KG1 (cell line): ENCODE data around the gene ZNF530.

ENCODE experiments used
- DNase-seq: peaks from one replicate; lab custom pipeline; 2025; lab: John Stamatoyannopoulos, UW

Gene ZNF530

DNA sequence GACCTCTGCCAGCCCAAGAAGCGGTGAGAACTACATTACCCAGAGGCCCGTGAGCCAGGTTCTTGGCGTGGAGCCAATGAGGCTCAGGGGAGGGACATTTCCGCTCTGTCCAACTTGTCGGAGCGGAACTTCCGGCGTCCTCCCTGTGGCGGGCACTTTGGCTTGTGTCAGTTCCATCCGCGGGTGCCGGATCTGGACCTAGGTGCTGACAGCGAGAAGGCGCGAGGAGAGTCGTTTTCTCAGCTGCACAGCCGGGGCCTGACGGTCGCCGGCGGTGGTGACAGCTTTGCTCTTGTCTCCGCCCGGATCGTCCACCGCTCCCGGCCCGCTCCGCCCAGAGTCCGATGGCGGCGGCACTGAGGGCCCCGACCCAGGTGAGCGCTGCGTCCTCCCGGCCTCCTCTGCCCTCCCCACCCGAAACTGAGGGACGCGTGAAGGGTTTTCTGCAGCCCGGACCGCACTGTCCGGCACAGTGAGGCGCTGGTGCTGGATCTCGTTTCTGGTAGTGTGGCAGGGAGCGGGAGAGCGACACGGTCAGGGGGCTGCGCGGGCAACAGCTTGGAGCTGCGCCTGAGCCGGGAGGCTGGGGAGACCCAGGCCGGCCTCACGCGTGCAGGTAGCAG is at the start of gene ZNF530:
Gene ZNF530 (plus strand): TSS at position 125 of the 623 bp plus-strand sequence. CDS start 4,461 bp downstream, outside the sequence.
- peak; percentile 94 for DNase-seq

DNA sequence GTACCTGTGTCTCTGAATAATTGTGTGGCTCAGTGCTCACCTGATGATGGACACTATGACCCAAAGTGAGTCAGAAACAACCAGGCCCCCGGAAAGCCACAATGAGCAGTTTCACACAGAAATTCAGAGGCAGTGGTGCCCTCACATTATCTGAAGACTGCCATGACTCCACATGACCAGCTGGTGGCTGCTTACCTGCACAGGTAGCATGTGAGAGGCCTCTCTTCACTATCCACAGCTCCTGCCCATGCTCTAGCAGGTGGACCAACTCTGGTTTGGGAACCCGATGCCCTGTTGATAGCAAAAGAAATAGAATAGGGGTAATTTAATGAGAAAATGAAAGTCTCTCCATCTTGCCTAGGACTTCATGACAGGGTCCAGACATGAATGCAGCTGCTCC is 47.3 kb upstream of the ZNF530 start:
- no peak for DNase-seq

DNA sequence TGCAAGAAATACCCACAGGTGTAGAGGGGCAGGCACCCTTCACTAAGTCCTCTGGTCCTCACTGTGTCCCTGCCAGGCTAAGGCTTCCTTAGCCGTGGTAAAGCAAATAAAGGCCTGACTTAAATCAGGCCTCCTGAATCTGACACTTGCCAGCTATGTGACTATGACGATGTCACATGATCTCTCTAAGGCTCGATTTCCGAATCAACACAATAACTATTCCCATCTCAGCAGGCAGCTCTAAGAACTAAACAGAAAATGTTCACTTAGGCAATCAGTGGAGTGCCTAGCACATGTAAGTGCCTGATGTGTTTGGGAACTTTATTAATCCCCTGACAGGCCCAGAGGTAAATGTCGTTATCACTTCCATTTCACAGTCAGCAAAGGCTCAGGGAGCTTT is 42.0 kb upstream of the ZNF530 start:
- DNase-seq, result no peak

DNA sequence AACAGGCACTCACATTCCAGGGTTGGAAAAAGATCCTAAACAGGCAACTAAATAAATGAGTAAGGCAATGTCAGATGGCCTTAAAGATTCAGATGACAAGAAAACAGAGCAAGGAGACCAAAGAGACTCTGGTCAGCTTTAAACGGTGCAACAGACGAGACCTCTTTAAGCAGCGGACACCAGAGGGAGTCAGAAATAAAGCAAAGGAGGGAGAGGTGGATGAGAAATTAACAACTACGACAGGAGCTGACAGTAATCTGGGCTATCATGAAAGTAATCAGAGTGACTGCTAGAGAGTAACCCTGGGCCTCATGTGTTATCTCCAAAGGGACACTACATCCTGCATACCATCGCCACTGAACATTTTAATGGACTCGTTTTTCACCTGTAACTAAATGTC is 41.2 kb upstream of the ZNF530 start:
- DNase-seq, result no peak

DNA sequence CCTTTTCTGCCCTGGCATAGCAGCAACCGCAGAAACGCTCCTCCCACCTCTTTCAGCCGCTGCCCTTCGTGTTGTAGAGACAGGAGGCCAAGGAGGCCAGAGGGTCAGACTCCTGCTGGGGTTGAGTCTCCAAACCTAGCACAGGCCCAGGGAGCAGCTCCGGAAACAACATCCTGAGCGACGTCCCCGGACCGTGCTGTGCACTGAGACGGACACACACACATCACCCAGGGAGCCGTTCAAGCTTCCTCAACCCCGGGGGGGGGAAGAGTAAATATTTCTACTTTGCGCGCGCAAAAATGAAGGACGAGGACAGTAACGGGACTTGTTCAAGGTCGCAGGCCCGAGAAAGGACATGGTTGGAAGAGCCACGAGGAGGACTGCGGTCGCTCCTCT is 40.7 kb upstream of the ZNF530 start:
- peak; percentile 9 for DNase-seq

DNA sequence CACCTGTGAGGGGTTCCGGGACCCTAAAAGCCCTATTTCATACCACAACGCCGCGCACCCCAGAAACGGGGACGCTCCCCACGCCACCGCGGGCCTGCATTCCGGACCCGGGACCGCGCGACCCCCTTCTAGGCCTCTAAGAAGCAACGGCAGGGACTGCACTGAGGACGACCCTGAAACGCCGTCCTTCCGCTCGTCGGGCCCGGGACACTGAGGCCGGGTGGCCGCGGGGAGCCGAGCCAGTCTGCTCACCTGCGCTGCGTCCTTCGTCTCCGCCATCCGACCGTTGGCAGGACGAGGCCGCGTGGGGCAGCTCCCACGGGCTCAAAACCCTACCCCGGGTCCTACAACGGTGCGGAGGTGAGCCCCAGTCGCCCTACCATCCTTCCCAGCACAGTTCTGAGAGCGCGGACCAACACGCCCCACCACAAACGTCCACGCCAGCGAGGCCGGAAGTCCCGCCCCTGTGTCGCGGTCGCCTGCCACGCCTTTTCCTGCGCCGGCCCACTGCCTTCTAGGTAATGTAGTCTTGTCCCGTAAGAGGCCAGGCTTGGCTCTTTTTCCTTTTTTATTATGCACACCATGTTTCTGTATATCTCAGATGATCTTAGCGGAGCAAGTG is 40.2 kb upstream of the ZNF530 start, which contains the start of gene ZNF550:
Gene ZNF550 (minus strand): TSS at position 460 of the 622 bp plus-strand sequence. CDS start 181 bp downstream, at position 279.
- DNase-seq, result peak; percentile 54

DNA sequence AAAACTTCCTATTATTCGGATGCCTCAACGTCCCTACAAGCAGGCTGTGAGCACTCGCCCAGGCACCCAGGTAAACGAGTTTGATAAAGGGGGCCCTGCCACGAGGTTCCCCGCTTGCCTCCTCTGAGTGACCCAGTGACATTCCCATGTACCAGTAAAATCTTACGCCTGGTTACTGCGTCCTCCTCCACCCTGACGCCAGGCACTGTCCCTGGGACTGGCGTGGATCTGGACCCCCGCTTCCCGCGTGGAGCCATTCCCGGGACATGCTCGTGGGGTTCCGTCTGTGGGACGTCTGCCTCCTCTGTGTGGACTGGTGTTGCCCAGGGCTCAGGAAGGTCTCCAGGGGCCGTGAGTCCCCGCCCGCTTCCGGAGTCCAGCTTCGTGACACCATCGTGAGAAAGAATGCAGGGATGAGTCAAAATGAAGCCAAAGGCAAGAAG is 39.6 kb upstream of the ZNF530 start:
- DNase-seq, result no peak

DNA sequence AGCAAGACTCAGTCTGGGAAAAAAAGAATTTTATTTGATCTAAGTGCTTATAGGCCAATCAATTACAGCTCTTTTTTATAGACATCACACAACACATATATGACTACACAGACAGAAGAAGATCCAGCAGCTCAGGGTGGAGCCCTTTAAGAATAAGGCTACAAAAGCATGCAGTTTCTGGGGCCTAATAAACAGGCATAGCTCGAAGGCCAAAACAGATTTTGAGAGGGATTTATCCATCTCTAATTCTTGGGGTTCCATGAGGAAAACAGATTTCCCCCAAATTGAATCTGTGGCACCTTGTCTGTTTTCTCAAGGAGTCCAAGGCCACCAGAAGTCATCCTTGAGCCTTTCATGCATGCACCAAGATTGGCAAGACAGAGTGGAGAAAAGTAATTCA is 36.1 kb upstream of the ZNF530 start:
- no peak for DNase-seq

DNA sequence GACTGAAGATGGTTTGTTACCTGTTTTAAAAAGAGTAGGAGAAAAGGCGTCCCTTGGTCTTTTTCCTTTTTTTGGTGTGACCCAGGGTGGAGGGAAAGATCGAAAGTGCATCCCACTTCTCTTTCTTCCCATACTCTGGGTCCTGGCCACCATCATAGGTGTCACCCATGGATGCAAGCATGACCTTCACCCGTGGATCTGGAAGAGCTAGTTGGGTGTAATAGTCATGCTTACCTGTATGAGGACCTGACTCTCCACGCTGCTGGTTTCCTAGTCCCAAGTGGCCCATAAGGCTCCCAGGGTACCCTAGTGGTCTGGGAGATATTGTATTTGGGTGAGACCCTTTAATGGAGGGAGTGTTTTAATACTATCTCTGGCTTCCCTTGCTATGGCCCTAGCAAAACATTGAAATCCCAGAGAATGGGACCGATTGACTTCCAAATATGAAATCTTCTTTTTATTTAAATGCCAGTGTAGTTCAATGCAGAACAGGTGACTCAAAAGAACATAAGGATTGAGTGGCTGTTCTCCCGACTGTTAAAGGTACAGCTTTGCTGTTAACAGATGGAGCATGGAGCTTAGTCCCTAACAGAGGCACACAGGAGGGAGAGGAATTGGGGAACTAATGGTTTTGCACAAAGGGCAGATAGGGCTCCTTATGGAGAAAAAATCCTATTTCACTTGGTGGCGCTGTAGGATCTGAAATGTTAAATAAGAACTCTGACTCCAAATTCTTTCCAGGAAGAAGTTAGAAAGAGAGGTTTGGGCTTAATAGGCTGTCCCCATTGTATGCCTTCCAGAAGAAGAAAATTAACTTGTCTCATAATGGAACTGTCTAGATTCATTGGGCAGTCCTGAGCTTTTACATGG is 33.1 kb upstream of the ZNF530 start:
- no peak for DNase-seq

DNA sequence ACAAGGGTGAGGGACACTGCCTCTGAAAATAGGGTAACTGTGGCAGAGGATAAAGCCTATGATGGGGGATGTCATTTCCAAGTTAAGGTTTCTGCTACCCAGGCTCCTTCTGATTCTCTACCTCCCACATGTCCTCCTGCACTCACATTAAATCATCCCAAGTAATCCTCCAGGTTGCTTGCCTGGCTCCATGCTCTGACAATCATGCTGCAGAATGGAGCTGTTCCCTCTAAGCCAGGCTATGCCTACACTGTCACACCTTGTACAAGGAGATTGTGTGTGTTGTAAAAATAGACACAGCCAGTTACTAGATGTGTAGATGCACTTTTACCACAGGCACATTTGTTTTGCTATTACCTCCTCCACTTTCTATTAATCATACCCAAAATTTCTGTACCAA is 29.0 kb upstream of the ZNF530 start:
- no peak for DNase-seq

DNA sequence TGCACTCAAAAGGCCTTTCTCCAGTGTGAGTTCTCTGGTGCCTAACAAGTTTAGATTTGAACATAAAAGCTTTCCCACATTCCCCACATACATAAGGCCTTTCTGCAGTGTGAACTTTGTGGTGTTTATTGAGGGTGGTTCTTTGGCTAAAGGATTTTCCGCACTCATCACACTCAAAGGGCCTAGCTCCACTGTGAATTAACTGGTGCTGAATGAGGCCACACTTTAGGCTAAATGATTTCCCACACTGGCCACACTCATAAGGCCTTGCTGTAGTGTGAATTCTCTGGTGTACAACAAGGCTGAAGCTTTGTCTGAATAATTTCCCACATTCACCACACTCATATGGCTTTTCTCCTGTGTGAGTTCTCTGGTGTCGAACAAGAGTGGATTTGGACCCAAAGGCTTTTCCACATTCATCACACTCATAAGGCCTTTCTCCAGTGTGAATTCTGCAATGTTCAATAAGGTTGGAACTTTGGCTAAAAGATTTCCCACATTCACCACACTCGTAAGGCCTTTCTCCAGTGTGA is 27.2 kb upstream of the ZNF530 start:
- no peak for DNase-seq

DNA sequence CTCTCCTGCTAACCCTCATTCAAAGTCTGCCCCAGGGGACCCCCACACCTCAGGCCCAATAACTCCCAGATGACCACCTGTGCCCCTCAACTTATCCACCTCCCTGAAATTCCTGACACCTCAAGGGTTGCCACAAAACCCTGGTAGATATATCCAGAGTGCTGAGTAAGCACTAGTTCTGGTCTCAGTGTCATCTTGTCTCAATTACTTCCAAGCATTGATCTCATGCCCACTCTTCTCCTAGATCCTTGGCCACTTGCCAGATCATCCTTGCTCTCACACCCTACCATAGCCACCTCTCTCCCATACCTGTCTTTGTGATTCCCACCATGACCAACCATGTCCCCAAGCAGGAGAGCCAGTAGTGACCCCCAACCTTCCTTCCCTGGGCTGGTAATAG is 23.0 kb upstream of the ZNF530 start:
- DNase-seq, result no peak

DNA sequence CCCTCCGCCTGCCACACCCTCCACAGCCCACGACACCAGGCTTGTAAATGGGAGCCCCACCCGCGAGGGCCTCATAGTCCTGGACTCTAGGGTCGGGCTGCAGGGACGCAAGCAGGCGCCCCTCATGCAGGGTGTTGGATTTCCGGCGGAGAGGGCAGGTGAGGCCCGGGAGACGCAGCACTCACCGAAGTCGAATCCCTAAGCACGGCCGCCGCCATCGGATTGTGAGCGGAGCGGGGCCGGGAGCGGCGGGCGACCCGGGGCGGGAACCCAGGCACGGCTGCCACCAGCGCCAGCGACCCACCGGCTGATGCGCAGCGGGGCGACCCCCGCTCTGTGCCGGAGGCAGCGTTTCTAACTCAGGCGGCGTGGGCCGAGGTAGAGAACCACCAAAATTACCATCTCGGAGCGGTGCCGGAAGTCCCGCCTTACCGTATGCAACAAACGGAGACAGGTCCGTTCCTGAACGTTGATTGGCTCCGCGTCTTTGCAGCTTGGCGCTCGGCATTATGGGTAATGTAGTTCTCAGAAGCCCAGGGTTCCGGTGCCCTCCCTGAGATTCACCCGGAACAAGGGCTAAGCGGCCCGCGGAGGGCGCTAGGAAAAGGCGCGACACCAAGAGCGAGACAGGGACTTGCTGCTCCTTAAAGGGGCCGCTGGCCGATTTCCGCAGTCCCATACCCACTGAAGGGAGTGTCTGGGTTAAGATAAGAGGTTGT is 21.0 kb upstream of the ZNF530 start, which contains the start of gene ZNF416:
Gene ZNF416 (minus strand): TSS at position 425 of the 719 bp plus-strand sequence. CDS start 207 bp downstream, at position 218.
- DNase-seq, result peak; percentile 98

DNA sequence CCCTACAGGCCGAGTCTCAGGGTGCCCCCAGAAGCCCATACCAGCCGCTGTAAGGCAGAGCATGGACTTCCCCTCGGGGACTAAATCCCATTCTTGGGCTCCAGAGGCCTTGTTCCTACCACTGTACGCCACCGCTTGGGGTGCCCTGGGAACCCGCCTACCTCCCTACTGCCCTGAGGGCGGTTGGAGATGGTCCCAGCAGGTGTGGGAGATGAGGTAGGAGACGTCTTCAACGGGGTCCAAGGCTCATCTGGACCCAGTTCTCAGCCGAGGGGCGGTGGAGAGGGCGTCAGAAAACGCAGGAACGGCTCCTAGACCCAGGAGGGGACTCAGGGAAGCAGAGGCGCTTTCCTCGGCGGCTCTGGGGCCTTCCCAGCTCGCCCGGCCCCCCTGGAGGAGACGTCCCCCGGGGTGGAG is 16.6 kb upstream of the ZNF530 start:
- no peak for DNase-seq

DNA sequence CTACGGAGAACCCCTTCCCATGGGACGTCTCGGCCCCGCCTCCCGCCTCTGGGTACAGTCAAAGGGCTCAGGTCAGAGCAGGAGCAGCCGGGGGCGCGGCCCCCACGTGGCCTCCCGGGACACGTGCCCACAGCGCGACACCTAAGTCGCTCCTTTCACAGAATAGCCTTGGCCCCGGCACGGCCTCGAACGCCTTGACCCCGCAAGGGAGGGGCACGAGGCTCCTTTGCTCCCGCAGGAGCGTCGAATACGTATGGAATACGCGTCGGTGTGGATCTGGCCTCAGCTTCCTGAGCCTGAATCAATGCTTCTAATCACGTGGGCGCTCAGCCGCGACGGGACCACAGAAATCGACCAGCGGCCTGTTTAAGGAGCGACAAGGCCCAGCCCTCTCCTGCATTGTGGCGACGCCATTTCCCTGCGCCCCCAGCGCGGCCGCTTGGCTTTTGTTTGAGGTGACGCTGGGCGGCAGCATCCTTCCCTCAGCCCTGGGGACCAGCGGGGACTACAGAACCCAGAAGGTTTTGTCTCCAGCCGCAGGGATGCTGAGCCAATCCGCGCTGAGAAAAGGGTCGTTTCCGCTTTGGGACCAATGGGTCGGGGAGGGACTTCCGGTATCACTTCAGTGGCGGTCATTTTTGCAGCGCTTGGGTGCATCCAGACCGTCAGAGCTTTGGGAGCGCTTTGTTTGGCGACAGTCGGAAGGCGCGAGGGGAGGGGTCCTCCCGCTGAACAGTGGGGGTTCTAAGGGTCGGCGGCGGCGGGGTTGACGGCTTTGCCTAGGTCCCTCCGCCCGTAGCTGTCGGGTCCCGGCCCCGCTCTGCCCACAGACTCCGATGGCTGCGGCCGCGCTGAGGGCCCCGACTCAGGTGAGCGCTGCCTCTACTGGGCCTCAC is 15.9 kb upstream of the ZNF530 start, which contains the start of gene ZIK1:
Gene ZIK1 (plus strand): TSS at position 625 of the 896 bp plus-strand sequence. CDS start 212 bp downstream, at position 837.
- DNase-seq, result peak; percentile 96

DNA sequence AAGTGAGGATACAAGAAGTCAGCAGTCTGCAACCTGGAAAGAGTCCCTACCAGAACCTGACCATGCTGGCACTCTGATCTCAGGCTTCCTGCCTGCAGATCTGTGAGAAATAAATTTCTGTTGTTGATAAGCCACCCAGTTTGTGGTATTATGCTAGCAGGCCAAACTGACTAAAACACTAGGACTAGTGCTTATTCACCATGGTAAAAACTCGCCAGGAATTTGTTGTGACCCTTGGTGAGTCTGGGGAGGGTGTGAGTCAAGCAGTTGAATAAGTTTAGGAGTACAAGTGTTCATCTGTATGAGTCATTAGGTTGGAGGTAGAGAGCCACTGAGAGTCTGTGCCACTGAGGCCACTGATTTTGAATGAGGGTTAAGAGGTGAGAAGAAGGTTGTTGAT is 12.2 kb upstream of the ZNF530 start:
- DNase-seq, result no peak

DNA sequence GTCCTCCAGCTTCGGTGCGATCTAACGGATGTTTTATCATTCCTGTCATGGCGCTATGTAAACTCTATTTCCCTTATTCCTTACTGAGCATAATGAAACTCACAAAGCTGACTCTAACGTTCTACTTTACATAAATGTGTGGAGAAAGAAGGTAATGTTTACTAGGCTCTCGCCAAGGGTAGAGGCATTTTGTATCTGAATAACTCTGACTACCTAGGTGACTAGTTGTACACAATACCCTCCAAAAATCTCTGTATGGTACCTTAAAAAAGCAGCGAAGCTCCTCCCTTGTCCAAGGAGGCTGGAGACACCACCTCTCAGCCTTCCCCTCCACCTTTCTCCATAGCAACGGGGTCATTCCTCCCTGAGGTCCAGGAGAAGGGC is 316 bp upstream of the ZNF530 start:
- DNase-seq, result no peak

DNA sequence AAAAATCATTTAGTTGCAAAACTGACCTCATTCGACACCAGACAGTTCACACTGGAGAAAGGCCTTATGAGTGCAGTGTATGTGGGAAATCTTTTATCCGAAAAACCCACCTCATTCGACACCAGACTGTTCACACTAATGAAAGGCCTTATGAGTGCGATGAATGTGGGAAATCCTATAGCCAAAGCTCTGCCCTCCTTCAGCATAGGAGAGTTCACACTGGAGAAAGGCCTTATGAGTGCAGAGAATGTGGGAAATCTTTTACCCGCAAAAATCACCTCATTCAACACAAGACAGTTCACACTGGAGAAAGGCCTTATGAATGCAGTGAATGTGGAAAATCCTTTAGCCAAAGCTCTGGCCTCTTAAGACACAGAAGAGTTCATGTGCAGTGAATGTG is 7.2 kb downstream of the ZNF530 start:
- DNase-seq, result no peak

DNA sequence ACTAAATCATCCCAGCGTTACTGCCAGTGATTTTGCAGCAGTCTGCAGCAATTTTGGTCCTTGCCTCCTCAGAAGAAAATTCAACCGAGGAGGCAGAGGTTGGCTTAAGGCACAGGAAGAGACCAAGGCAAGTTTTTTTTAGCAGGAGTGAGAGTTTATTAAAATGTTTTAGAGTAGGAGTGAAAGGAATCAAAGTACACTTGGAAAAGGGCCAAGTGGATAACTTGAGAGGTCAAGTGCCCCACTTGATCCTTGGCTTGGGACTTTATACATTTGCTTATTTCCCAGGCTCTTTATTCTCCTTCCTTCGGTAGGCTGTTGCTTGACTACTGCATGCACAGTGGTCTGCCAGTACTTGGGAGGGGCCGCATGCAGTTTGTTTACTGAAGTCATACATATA is 11.4 kb downstream of the ZNF530 start:
- no peak for DNase-seq

DNA sequence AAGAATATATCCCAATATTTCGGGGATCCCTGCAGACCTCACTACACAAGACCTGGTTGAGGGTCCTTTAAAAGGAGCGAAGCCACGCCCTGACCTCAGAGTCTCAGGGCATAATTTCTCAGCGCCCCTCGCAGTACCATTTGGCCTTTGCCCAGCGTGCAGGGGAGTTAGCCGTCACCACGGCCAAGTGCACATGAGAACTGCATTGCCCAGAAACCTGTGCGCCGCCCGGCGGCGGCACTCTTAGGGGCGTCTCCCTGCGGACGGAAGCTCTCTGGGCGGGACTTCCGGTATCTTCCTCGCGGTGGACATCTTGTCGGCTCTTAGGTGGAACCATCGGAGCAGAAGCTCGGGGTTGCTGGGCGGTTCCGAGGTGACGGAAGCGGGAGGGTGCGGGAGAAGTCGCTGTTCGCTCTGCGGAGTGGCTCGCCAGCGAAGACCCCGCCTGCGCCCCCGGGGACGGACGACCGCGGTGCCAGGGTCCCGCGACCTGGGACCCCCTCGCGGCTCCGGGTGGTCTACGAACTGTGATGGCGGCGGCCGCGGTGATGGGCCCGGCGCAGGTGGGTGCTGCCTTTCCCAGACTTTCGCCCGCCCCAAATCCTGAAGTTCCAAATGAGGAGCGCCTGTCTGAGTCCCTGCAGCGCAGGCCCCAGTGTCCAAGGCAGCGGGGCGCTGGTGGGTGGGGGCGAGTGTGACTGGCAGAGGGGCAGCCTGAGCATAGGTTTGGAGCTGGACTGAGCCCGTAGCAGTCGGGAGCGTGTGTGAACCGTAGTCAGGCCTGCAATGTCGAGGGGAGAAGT is 14.5 kb downstream of the ZNF530 start, which contains the start of gene ZNF134:
Gene ZNF134 (plus strand): TSS at position 302 of the 803 bp plus-strand sequence. CDS start 5,227 bp downstream, outside the sequence.
- peak; percentile 94 for DNase-seq
